ENCODE results near the gene RALGDS. TPM values are rescaled to one million over a fixed set of nuclear protein-coding genes. Genes with fewer than 3 reads are reported as not detected.

The RALGDS gene
- total RNA-seq, 6 experiments from 2014 or later = 4.3 to 19.8 (median 5.7) TPM

- Histone ChIP-seq H3K4me1 (peaks cover 0 to 11% (median 6%) of the 10 kb centered on the region in 4 donors), H3K9me3 (no peaks in the 10 kb centered on the region), H3K27ac (no peak overlapping the region), H3K36me3 (no peaks in the 10 kb centered on the region), H3K4me3 (no peak overlapping the region), H3K27me3 (no peaks in the 10 kb centered on the region)
- TF ChIP-seq CTCF (IDR thresholded peaks at IDR 0.05) (no peak), POLR2A (IDR thresholded peaks at IDR 0.05) (no peak)
- DNase-seq (peak in 1 of 3 donors; percentile 47), ATAC-seq (peak in 1 of 4 donors; percentile 13)
- intact Hi-C loops (cut with DNase I) = loop anchor here (5.0 kb wide), 1 partner anchor 40 kb away; no protein-coding TSS in a partner anchor
- 13% methylated on average over 3 of the region's 16 CpGs for WGBS (ENCODE audit: insufficient coverage, low coverage, low lambda C conversion rate, missing lambda C conversion rate)
Measured at GRCh38 chr9:133141833-133142595, 21.0 kb upstream of the RALGDS start.

- DNase-seq = no peak
- Histone ChIP-seq H3K36me3 (no peaks in the 10 kb centered on the region), H3K4me3 (no peak overlapping the region), H3K9me3 (no peaks in the 10 kb centered on the region), H3K27me3 (no peaks in the 10 kb centered on the region), H3K27ac (no peak overlapping the region), H3K4me1 (peaks cover 0 to 11% (median 6%) of the 10 kb centered on the region in 4 donors)
- whole genome bisulfite sequencing (ENCODE audit: insufficient coverage, low coverage, low lambda C conversion rate, missing lambda C conversion rate) = 80% methylated on average over 1 of the region's 14 CpGs
- intact Hi-C loops (cut with DNase I) = loop anchor here (5.0 kb wide), 1 partner anchor 38 kb away; no protein-coding TSS in a partner anchor
- TF ChIP-seq POLR2A (IDR thresholded peaks at IDR 0.05) = no peak
- no peak for TF ChIP-seq CTCF (IDR thresholded peaks at IDR 0.05)
- ATAC-seq = no peak
Measured at GRCh38 chr9:133140606-133141005, 19.6 kb upstream of the RALGDS start.

GRCh38 chr9:133140174-133140505, 19.1 kb upstream of the RALGDS start:
- peaks cover 0 to 11% (median 6%) of the 10 kb centered on the region in 4 donors for H3K4me1 ChIP-seq
- intact Hi-C loops (cut with DNase I) = loop anchor here (5.0 kb wide), 1 partner anchor 38 kb away; no protein-coding TSS in a partner anchor
- H3K36me3 ChIP-seq = no peaks in the 10 kb centered on the region
- no peaks in the 10 kb centered on the region for H3K9me3 ChIP-seq
- no CpG with 5 or more reads among the region's 4 CpGs for WGBS (ENCODE audit: insufficient coverage, low coverage, low lambda C conversion rate, missing lambda C conversion rate)
- TF ChIP-seq CTCF (IDR thresholded peaks at IDR 0.05) (no peak), POLR2A (IDR thresholded peaks at IDR 0.05) (no peak)
- H3K4me3 ChIP-seq = no peak overlapping the region
- H3K27me3 ChIP-seq = no peaks in the 10 kb centered on the region
- no peak for DNase-seq
- ATAC-seq = no peak
- no peak overlapping the region for H3K27ac ChIP-seq

GRCh38 chr9:133139246-133140173, 18.5 kb upstream of the RALGDS start:
- TF ChIP-seq CTCF (IDR thresholded peaks at IDR 0.05) (no peak), POLR2A (IDR thresholded peaks at IDR 0.05) (no peak)
- peaks cover 0 to 11% (median 4%) of the 10 kb centered on the region in 4 donors for H3K4me1 ChIP-seq

More at GRCh38 chr9:133139246-133140173, 18.5 kb upstream of the RALGDS start:
- Histone ChIP-seq H3K9me3 (no peaks in the 10 kb centered on the region), H3K4me3 (no peak overlapping the region), H3K36me3 (no peaks in the 10 kb centered on the region), H3K27me3 (no peaks in the 10 kb centered on the region), H3K27ac (no peak overlapping the region)
- intact Hi-C loops (cut with DNase I) = loop anchor here (5.0 kb wide), 1 partner anchor 37 kb away; no protein-coding TSS in a partner anchor
- 77% methylated on average over 6 of the region's 24 CpGs for WGBS (ENCODE audit: insufficient coverage, low coverage, low lambda C conversion rate, missing lambda C conversion rate)
- no peak for ATAC-seq
- DNase-seq = no peak

Data from right lobe of liver (tissue), 6 donors.